Stimulated activated CD4-positive, alpha-beta T cell treated with anti-CD3 and anti-CD28 coated beads, Interleukin-12 subunit alpha, Interleukin-12 subunit beta, amount 100 ng/mL, for 4 hours (primary cell): Measurements from ENCODE around the gene MGP.

Experiments used
- DNase-seq: peaks from one replicate; pipeline ENCODE4 v3.0.0-alpha.2; 2020

The MGP gene

DNA sequence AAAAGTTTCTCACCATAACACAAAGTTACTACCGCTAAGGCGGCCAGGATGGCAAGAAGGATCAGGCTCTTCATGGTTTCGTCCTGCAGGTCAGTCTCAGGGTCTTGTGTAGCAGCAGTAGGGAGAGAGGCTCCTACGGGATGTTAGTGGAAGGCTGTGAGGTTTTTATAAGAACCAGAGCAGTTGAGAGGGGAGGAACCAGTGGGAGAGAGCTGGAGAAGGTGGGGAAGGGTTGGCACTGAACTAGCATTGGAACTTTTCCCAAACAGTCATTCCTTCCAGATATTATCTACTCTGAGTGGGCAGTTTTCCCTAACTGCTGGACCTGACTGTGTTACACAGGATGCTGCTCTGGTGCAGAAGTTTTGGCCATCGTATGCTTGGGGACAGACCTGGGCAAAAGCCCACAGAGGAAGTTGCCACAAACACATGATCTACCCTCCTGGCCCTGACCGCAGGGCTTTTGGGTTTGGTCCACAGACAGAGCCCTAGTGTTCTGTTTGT is at the start of gene MGP:
Gene MGP (minus strand): TSS at position 137 of the 504 bp plus-strand sequence. CDS start 63 bp downstream, at position 74.
- no peak for DNase-seq

- no peak for DNase-seq
These were observed 49.4 kb upstream of the MGP start for GRCh38 chr12:14935031-14935430.

GRCh38 chr12:14934511-14934910 is 48.9 kb upstream of the MGP start:
- DNase-seq, result no peak

DNA sequence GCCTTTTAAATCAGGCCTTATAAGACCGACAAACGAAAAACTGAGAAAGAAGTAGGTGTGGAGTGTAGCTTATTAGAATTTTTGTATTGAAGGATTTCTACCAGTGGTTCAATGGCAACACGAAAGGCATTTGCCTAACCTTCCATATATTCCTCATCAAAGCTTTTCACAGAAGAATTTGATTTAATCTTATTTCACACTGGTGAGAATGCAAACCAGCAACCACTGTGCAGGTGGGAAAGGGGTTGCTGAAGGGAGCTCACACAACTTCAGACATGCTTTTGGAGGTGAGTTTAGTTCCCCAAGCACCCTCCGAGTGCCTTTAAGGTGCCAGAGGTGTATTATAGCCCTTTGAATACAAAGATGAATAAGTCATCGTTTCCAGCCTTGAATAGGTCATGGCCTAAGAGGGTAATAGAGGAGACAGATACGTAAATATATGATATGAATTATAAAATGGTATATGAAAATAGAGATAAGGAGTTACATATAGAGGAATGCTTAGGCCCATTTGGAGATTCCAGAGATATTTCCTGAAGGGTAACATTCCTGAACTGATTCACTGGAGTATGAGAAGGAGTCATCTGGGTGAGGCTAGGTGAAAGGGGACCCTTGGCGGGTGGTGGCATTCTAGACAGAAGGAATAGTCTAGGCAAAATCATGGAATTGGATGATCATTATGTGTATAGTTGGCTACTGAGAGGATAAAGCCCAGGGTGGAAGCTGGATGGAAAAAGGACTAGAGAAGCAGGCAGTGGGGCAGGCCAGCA is 46.3 kb upstream of the MGP start:
- no peak for DNase-seq

- no peak for DNase-seq
These were observed 45.7 kb upstream of the MGP start for GRCh38 chr12:14931359-14931758.

DNA sequence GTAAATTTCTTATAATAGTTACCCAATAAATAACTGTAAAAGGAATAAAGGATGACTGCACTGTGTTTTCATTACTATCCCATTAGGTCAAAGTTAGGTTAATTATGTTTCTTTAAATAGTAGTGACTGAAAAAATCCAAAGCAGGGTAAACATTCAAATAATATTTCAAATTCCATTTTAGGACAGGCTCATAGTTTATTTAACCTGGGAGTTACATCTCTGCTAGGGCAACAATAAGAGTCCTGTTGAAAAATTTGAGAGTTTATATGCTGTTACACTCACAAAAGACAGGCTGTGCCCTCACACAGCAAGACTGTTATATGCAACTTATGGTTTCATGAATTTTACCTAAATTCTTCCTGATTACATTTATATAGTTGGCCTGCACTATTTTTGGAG is 44.6 kb upstream of the MGP start:
- DNase-seq, result no peak

- DNase-seq, result no peak
These were observed 43.3 kb upstream of the MGP start for GRCh38 chr12:14928931-14929330.

DNA sequence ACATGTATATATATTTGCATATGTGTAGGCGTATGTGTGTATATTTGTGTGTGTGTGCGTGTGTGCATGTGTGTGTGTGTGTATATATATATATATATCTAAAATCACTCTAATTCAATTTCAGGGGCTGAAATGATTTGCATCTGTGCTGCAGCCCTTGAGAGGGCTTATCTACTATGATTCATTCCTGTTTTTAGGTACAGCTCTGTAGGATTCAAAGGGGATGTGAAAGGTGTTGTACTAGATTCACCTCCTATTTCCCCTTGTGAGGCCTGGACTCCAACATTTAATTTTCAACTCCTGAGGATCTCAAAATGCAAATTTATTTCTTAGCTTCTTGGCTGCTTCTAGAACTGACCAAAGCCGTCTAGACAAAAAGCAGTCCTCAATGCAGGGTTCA is 41.6 kb upstream of the MGP start:
- no peak for DNase-seq

GRCh38 chr12:14924541-14924940 is 38.9 kb upstream of the MGP start:
- DNase-seq, result no peak

DNA sequence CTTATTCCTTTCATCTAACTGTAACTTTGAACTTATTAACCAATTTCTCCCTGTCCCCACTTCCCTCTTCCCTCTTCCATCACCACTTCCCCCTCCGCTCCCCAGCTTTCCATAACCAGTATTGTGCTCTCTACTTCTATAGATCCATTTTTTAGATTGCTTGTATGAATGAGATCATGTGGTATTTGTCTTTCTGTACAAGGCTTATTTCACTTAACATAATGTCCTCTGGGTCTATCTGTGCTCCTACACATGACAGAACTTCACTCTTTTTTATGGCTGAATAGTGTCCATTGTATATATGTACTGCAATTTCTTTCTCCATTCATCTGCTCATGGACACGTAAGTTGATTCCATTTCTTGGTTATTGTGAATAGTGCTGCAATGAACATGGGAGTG is 38.3 kb upstream of the MGP start:
- no peak for DNase-seq

GRCh38 chr12:14921218-14921617 is 35.6 kb upstream of the MGP start:
- DNase-seq, result no peak

GRCh38 chr12:14920475-14921126 is 34.9 kb upstream of the MGP start:
- DNase-seq, result no peak

- no peak for DNase-seq
These were observed 33.8 kb upstream of the MGP start for GRCh38 chr12:14919455-14919854.

DNA sequence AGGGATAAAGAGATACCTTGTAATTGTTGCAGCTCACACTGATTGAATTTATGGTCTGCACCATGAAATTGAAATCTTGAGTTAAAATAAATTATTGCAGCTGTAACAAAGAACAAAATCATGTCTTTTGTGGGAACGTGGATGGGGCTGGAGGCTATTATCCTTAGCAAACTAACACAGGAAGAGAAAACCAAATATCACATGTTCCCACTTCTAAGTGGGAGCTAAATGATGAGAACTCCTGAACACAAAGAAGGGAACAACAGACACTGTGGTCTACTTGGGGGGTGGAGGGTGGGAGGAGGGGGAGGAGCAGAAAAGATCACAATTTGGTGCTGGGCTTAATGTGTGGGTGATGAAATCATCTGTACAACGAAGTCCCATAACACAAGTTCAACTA is 30.1 kb upstream of the MGP start:
- DNase-seq, result no peak

- no peak for DNase-seq
These were observed 27.7 kb upstream of the MGP start for GRCh38 chr12:14913381-14913781.

GRCh38 chr12:14911131-14911530 is 25.5 kb upstream of the MGP start:
- DNase-seq, result no peak

GRCh38 chr12:14910090-14910915 is 24.6 kb upstream of the MGP start:
- no peak for DNase-seq

DNA sequence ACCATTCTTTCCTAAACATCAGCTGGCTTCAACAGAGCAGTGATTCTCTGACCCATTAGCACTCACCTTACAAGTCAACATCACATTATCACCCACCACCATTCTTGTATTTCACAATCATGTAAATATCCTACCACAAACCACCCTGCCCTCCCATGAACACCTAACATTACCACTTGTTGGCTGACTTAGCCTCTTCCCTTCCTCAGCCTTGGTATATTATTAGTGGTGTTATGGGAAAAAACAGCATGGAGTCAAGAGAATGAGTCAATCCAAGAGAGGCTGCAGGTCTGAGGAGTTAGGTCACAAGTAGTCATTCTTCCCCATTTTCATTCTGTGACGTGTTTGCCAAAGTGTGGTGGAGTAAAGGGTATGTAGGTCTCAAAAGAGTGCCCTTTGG is 22.3 kb upstream of the MGP start:
- DNase-seq, result no peak

DNA sequence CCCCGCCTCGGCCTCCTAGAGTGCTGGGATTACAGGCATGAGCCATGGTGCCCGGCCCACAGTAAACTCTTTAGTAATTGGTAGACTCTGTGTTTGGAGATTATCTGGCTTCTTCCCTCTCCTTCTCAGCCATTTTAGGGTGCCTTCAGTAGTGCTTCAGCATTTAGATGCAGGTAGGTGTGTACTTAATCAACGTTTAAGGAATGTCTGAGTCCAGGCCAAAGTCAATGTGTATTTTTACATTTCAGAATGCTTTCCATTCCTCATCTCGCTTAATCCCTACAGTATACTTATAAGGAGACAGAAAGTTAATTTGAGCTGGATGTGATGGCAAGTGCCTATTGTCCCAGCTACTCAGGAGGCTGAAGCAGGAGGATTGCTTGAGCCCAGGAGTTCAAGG is 20.5 kb upstream of the MGP start:
- DNase-seq, result no peak

DNA sequence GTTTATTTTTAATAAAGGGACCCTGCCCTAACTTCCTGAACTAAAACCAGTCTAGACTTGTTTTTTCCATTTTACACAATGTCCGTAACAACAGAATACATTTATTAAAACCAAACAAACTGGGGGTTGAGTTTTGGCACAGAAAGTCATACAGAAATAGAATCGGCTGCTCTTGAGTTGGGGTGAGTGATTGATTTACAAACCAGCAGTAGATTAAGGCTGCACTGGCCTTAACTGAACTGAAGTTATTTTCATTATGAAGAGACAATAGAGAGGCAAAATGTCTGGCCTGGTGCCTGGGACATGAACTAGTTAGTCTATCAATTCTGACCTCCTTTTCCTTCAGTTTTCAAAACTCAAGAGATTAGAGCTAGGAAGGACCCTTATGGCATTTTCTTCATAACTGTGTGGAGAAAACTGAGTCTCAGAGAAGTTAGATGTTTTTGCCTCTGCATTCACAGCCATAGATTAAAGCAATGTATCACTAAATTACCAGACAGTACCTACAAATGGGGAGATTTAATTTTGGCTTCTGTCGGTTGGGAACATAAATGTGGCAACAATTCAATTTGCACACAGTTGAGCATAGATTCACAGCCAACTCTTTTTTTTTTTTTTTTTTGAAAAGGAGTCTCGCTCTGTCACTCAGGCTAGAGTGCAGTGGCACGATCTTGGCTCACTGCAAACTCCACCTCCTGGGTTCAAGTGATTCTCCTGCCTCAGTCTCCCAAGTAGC is 19.8 kb upstream of the MGP start:
- DNase-seq, result no peak

- no peak for DNase-seq
These were observed 19.2 kb upstream of the MGP start for GRCh38 chr12:14904854-14905253.

DNA sequence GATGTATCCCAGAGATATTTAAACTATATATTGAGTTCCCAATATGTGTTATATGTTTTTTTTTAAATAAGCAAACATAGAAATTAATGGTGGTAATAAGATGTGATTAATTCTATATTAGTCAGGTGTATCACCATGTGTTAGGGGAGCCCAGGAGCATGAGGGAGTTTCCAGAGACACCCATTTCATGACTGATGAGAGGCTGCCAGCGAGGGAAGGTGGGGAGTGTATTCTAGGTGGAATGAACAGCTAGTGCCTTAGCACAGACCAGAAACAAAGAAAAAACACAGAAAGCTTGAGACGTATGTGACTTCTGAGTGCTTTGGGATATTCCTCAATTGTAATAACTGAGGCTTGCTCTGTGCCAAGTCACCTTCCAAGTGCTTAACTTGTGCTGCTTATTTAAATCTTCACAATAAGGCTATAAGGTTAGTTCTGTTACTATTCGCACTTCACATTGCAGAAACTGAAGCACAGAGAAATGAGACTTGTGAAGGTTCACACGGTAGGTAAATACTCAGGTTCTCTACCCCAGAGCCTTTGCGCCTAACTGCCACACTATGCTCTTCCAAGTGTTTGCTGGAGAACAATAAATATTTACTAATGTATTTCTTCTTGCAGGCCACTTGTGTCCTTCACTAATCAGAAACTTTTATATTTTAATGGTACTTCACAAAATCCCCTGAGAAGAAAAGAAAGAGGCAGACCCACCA is 17.9 kb upstream of the MGP start:
- DNase-seq, result no peak
